PC-9 (cell line): ENCODE data around the gene RAB7B.

ENCODE experiments used
- EZH2 ChIP-seq: fragments of 200-600 bp; sonication (generic); IDR thresholded peaks from 2 replicates; pipeline ENCODE4 v1.8.0; 2017; ENCODE audit warnings: antibody characterized with exemption, low read depth
- TF ChIP-seq, protein P1 (sequence below): fragments of 200-600 bp; sonication (generic); conservative IDR thresholded peaks from 2 replicates; pipeline ENCODE4 v1.6.1; 2017; ENCODE audit warnings: mixed run types, antibody characterized with exemption, mild to moderate bottlenecking, moderate library complexity

DNA sequence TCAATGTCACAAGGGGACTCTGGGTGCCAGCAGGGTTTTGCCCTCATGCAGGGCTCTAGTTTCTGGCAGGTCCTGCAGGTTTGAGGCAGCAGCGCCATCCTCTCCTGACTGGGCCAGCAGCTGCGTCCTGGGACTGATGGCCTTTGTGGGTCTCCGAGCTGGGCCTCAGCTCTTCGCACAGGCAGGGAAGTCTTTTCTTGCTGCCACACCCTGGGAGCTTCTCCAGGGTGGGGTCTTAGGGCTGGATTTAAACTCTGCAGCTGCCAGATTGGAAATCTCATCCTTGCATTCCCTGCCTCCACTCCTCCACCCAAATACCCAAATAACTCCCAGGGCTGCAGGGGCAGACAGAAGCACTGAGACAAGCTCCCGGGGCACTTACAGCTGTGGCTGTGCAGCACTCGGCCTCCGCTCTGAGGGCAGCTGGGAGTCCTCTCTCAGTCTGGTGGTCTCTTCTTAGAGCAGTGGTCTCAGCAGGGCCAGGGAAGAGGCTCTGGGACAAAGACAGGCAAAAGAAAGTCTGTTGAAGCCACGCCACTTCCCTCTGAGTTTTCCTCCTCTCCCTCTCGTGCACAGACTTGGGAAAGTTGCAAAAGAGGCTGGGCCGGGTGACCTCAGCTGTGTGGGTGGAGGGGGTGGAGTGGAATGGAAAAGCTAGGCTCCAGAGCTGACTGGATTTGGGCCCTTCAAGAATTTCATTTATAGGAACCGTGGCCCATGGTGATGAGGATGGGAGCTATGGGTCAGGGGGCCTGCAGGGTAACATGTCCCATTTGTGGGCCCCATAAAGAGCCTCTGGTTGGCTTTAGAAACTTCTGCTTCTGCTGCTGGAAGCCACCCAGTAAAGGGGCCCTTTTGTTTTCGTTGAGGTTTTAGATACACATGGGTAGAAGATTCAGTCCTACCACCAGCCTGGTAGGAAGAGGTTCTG is at the start of gene RAB7B:
- TF ChIP-seq, protein P1, sequence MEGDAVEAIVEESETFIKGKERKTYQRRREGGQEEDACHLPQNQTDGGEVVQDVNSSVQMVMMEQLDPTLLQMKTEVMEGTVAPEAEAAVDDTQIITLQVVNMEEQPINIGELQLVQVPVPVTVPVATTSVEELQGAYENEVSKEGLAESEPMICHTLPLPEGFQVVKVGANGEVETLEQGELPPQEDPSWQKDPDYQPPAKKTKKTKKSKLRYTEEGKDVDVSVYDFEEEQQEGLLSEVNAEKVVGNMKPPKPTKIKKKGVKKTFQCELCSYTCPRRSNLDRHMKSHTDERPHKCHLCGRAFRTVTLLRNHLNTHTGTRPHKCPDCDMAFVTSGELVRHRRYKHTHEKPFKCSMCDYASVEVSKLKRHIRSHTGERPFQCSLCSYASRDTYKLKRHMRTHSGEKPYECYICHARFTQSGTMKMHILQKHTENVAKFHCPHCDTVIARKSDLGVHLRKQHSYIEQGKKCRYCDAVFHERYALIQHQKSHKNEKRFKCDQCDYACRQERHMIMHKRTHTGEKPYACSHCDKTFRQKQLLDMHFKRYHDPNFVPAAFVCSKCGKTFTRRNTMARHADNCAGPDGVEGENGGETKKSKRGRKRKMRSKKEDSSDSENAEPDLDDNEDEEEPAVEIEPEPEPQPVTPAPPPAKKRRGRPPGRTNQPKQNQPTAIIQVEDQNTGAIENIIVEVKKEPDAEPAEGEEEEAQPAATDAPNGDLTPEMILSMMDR: no peak
- no peak for TF ChIP-seq EZH2
